H1 (cell line): Measurements from ENCODE around the gene BRPF1.

ENCODE experiments used
- CTBP2 ChIP-seq: IDR thresholded peaks from 2 replicates; pipeline ENCODE4 v1.7.0; 2011; ENCODE audit warnings: borderline replicate concordance, mild to moderate bottlenecking, moderate library complexity, mixed read lengths, low read length; ENCODE audit not compliant: insufficient read depth, insufficient read length
- CTCF ChIP-seq, 3 experiments: IDR thresholded peaks; 1 replicate in 2 of 3; 2 replicates in 1 of 3; pipeline versions ENCODE4 v1.5.1 to v1.6.1; 2011; ENCODE audit warnings: low read length in 3 of 3, mild to moderate bottlenecking in 3 of 3, inconsistent platforms in 2 of 3, low read depth in 1 of 3, moderate library complexity in 1 of 3; ENCODE audit not compliant: insufficient read depth in 1 of 3; ENCODE audit errors: control extremely low read depth in 1 of 3
- EGR1 ChIP-seq: IDR thresholded peaks from 2 replicates; pipeline ENCODE4 v1.6.1; 2011; ENCODE audit warnings: low read depth, low read length, borderline replicate concordance
- FOSL1 ChIP-seq: IDR thresholded peaks from 2 replicates; pipeline ENCODE4 v1.6.1; 2011; ENCODE audit warnings: mild to moderate bottlenecking, low read depth, low read length, moderate library complexity; ENCODE audit not compliant: insufficient read depth
- JUN ChIP-seq: IDR thresholded peaks from 2 replicates; pipeline ENCODE4 v1.6.1; 2011; ENCODE audit warnings: low read depth, mild to moderate bottlenecking, improper control_type of control experiment, low read length
- KDM1A ChIP-seq: fragments of 200-600, 300-600 bp; sonication (generic); IDR thresholded peaks from 2 replicates; pipeline ENCODE4 v1.7.1; 2016; ENCODE audit warnings: mild to moderate bottlenecking, low read length, borderline replicate concordance
- POLR2A ChIP-seq, 2 experiments: IDR thresholded peaks; 1 replicate in 1 of 2; 2 replicates in 1 of 2; pipeline ENCODE4 v1.6.1; 2011; ENCODE audit warnings: low read depth in 2 of 2, low read length in 2 of 2, mild to moderate bottlenecking in 2 of 2; ENCODE audit errors: control extremely low read depth in 1 of 2
- RAD21 ChIP-seq, 2 experiments: IDR thresholded peaks in 1 of 2; conservative IDR thresholded peaks in 1 of 2; 2 replicates each; pipeline ENCODE4 v1.6.1; 2011; ENCODE audit warnings: low read depth in 2 of 2, low read length in 2 of 2, improper control_type of control experiment in 1 of 2, inconsistent platforms in 1 of 2, mild to moderate bottlenecking in 1 of 2, moderate library complexity in 1 of 2
- SP1 ChIP-seq: IDR thresholded peaks from 2 replicates; pipeline ENCODE4 v1.6.1; 2011; ENCODE audit warnings: low read depth, low read length
- TF ChIP-seq, protein P1 (sequence below): IDR thresholded peaks from 2 replicates; pipeline ENCODE4 v1.6.1; 2011; ENCODE audit warnings: low read length, improper control_type of control experiment

DNA sequence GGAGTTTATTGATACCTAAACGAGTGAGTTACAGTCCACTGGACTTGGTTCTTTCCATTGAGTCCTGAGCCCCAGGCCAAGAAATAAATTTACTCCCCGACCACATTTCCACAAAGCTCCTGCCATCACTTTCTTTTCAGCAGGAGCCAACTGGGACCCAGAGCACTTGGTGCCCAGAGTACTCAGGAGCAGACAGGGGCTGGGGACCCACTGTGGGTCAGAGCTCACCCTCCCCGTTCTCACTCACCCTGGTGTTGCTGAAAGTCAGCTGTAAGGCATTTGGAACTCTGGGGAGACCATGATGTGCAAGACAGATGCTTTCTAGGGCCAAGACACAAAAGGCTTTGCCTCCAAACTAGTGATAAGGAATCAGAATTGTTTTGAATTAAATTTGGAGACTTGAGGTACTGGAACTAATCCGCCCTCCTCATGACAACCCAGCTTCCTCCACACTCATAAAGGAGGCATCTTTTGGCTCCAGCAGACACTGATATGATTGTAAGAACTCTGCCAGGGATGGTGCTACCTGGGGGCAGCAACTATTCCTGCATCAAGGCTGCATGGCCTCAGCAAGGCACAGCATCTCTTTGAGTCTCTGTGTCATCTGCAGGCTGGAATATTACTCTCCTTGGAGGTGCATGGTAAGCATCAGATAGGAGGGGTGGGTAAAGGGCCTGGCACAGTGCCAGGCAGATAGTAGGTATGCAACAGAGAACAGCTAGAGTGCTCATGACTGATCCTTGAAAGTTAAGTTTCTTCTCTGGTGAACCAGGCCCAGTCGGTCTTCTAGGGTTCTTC, 45.6 kb downstream of the BRPF1 start:
- TF ChIP-seq FOSL1 (no peak), RAD21 (IDR thresholded peaks at IDR 0.05 in 1 of 2, conservative IDR thresholded peaks at IDR 0.05 in 1 of 2; ENCODE audit: low read depth in 2 of 2, low read length in 2 of 2) (no peak), CTCF (IDR thresholded peaks at IDR 0.05; ENCODE audit: control extremely low read depth in 1 of 3, insufficient read depth in 1 of 3, low read depth in 1 of 3, low read length in 3 of 3) (no peak), CTBP2 (no peak), POLR2A (IDR thresholded peaks at IDR 0.05; ENCODE audit: control extremely low read depth in 1 of 2, low read depth in 2 of 2, low read length in 2 of 2) (no peak), EGR1 (no peak), SP1 (no peak), JUN (no peak), KDM1A (no peak)
- TF ChIP-seq, protein P1, sequence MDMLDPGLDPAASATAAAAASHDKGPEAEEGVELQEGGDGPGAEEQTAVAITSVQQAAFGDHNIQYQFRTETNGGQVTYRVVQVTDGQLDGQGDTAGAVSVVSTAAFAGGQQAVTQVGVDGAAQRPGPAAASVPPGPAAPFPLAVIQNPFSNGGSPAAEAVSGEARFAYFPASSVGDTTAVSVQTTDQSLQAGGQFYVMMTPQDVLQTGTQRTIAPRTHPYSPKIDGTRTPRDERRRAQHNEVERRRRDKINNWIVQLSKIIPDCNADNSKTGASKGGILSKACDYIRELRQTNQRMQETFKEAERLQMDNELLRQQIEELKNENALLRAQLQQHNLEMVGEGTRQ: no peak
